BLaER1 (cell line): Measurements from ENCODE around the gene ZNF727.
"Not testable (repeated sequence)": the region's sequence is repeated elsewhere in the genome, so short reads cannot be mapped to it uniquely, and the experiment has no call there.

ENCODE experiments used
- H3K27ac ChIP-seq: shearing (Covaris generic); formaldehyde crosslinking; 2 replicates; pipeline ENCODE4 v1.8.1; 2022
- H3K27me3 ChIP-seq: shearing (Covaris generic); formaldehyde crosslinking; 2 replicates; pipeline ENCODE4 v1.8.1; 2022
- H3K36me3 ChIP-seq: shearing (Covaris generic); formaldehyde crosslinking; 2 replicates; pipeline ENCODE4 v1.8.1; 2022
- H3K4me1 ChIP-seq: shearing (Covaris generic); formaldehyde crosslinking; 2 replicates; pipeline ENCODE4 v1.8.1; 2022
- H3K4me2 ChIP-seq: shearing (Covaris generic); formaldehyde crosslinking; 2 replicates; pipeline ENCODE4 v1.8.1; 2022
- H3K4me3 ChIP-seq: shearing (Covaris generic); formaldehyde crosslinking; 2 replicates; pipeline ENCODE4 v1.8.1; 2022
- H3K9ac ChIP-seq: shearing (Covaris generic); formaldehyde crosslinking; 2 replicates; pipeline ENCODE4 v1.8.1; 2022
- H3K9me3 ChIP-seq: shearing (Covaris generic); formaldehyde crosslinking; 2 replicates; pipeline ENCODE4 v1.8.1; 2022
- H4K20me1 ChIP-seq: shearing (Covaris generic); formaldehyde crosslinking; 2 replicates; pipeline ENCODE4 v1.8.1; 2022
- Cebpa-rat ChIP-seq: shearing (Covaris generic); IDR thresholded peaks from 2 replicates; pipeline ENCODE4 v1.8.1; 2022

ZNF727 gene

DNA sequence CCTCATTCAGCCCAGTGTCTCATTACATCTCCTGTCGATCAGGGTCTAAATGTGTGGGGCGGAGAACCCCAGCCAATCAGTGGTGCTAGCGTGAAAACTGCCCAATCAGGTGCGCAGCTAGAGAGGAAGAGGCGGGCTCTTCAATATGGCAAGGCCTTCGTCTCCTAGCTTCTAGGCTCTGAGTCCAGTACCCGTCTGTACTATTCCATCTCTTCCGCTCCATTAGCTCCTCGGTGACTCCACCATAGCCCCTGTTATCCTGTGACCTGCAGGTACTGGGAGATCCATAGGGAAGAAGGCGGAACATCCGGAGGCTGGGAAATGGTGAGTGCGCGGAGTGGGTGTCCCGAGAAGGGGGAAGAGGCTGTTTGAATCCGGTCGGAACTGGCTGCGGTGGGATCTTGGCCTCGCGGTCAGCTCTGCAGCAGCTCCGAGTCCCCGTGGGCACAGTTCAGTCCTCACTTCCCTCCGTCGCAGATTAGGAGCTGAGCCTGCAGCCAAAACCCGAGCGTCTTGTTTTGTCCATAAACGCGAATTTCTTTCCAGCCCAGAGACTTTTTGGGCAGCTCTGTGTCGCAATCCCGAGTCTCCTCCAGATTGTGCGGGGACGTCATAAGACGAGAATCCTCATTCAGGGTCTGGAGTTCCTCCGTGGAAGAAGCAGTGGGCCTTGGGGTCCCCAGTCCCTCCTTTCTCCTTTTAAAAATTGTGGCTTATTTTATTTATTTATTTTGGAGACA lies at the start of gene ZNF727:
Gene ZNF727 (plus strand): TSS at position 134 of the 740 bp plus-strand sequence. CDS start 188 bp downstream, at position 322.
- Histone ChIP-seq H3K9ac (no peak within 1 kb of the TSS), H4K20me1 (no peaks in the 10 kb centered on the region), H3K4me2 (no peak within 1 kb of the TSS), H3K4me1 (no peaks in the 10 kb centered on the region), H3K27me3 (no peaks in the 10 kb centered on the region), H3K9me3 (peaks cover 59% of the 10 kb centered on the region), H3K36me3 (no peaks in the 10 kb centered on the region), H3K27ac (no peak within 1 kb of the TSS), H3K4me3 (no peak within 1 kb of the TSS)
- no peak for TF ChIP-seq Cebpa-rat

DNA sequence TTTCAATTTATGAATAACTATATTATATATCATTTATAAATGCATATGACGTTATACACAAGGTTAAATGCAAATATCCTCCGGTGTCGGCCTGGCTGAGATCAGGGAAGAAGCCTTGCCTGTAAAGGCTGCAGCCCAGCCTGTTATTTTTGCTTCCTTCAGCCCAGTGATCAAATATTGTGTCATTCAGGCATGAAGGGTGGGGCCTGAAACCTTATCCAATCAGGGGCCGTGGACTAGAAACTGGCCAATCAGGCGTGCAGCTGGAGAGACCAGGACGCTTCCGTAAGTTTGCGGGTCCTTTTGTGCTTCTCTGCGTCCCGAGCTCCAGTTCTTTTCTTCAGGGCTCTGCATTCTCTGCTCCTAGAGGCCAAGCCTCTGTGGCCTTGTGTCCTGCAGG lies 46.7 kb upstream of the ZNF727 start, which contains the start of gene ZNF722:
Gene ZNF722 (plus strand): TSS at position 301 of the 400 bp plus-strand sequence. CDS start 113 bp downstream, outside the sequence.
- Histone ChIP-seq H3K4me2 (no peak within 1 kb of the TSS), H3K27me3 (no peaks in the 10 kb centered on the region), H3K36me3 (no peaks in the 10 kb centered on the region), H3K9ac (no peak within 1 kb of the TSS), H4K20me1 (no peaks in the 10 kb centered on the region), H3K9me3 (peaks cover 50% of the 10 kb centered on the region), H3K4me3 (no peak within 1 kb of the TSS), H3K27ac (no peak within 1 kb of the TSS), H3K4me1 (no peaks in the 10 kb centered on the region)
- no peak for TF ChIP-seq Cebpa-rat

- H3K9me3 ChIP-seq: peaks cover 64% of the 10 kb centered on the region
- not testable (repeated sequence) for H3K27ac ChIP-seq, H4K20me1 ChIP-seq, H3K9ac ChIP-seq, H3K27me3 ChIP-seq, H3K36me3 ChIP-seq, H3K4me2 ChIP-seq, H3K4me1 ChIP-seq
- 0 out of 2 replicates have a peak overlapping the region, but pooled peaks have one; percentile 22 for H3K4me3 ChIP-seq
These were observed 29.7 kb upstream of the ZNF727 start for GRCh38 chr7:64015496-64015895.

DNA sequence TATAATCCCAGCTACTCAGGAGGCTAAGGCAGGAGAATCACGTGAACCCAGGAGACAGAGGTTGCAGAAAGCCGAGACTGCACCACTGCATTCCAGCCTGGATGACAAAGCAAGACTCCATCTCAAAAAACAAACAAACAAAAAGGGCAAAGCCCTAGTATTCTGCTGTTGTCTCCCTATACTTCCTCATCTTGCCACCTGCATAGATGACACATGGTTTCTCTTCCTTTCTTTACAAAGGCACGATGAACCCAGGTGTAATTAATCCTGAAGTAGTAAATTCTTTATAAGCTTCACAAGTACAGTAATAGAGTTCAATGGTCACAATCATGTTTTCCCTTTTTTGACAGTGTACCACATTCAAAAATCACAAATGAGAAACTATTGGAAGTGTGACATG lies 9.8 kb upstream of the ZNF727 start:
- H3K4me1 ChIP-seq: no peaks in the 10 kb centered on the region
- no peaks in the 10 kb centered on the region for H4K20me1 ChIP-seq
- no peak overlapping the region for H3K4me2 ChIP-seq
- no peak for TF ChIP-seq Cebpa-rat
- H3K4me3 ChIP-seq: no peak overlapping the region
- H3K36me3 ChIP-seq: no peaks in the 10 kb centered on the region
- no peak overlapping the region for H3K9ac ChIP-seq
- H3K27me3 ChIP-seq: no peaks in the 10 kb centered on the region
- H3K27ac ChIP-seq: no peak overlapping the region
- peaks cover 86% of the 10 kb centered on the region for H3K9me3 ChIP-seq

DNA sequence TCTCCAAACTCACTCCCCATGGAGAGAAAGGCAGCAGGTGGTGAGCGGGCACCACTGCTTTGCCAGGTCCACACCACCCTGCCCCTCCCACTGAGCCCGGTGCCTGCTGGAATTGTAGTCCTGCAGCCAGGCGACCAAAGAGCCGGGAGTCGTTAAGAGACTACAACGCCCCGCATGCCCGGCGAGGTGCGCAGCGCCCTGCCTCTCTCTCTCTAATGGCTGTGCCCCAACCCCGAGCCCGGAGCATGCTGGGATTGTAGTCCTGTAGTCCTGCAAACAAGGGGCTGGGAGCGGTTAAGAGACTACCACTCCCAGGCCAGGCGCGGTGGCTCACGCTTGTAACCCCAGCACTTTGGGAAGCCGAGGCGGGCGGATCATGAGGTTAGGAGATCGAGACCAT lies 8.1 kb upstream of the ZNF727 start:
- Histone ChIP-seq H4K20me1 (no peaks in the 10 kb centered on the region), H3K9me3 (peaks cover 86% of the 10 kb centered on the region), H3K4me1 (no peaks in the 10 kb centered on the region), H3K36me3 (no peaks in the 10 kb centered on the region), H3K4me2 (no peak overlapping the region), H3K27ac (no peak overlapping the region), H3K27me3 (no peaks in the 10 kb centered on the region), H3K4me3 (no peak overlapping the region), H3K9ac (no peak overlapping the region)
- TF ChIP-seq Cebpa-rat: no peak

DNA sequence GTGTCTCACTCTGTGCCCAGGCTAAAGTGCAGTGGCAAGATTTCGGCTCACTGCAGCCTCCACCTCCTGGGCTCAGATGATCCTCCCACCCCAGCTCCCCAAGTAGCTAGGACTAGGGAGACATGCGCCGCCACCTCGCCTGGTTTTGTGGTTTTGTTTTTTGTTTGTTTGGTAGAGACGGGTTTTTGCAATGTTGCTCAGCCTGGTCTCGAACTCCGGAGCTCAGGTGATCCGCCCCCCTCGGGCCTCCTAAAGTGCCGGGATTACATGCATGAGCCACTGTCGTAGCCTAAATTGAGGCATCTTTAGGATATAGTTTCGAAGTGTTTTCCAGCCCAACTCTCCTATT lies 781 bp downstream of the ZNF727 start:
- Histone ChIP-seq H3K4me3 (no peak overlapping the region), H3K36me3 (no peaks in the 10 kb centered on the region), H3K27me3 (no peaks in the 10 kb centered on the region), H3K9me3 (peaks cover 55% of the 10 kb centered on the region), H3K27ac (no peak overlapping the region), H4K20me1 (no peaks in the 10 kb centered on the region), H3K4me2 (no peak overlapping the region), H3K4me1 (no peaks in the 10 kb centered on the region), H3K9ac (no peak overlapping the region)
- no peak for TF ChIP-seq Cebpa-rat

GRCh38 chr7:64077837-64078698 lies 32.8 kb downstream of the ZNF727 start:
- H4K20me1 ChIP-seq, H3K4me3 ChIP-seq, H3K27me3 ChIP-seq, H3K9ac ChIP-seq, H3K36me3 ChIP-seq, H3K27ac ChIP-seq, H3K4me2 ChIP-seq, H3K4me1 ChIP-seq: not testable (repeated sequence)
- H3K9me3 ChIP-seq: peaks cover 90% of the 10 kb centered on the region

- Histone ChIP-seq H3K27ac (no peak overlapping the region), H3K36me3 (no peaks in the 10 kb centered on the region), H3K4me2 (no peak overlapping the region), H3K4me1 (no peaks in the 10 kb centered on the region), H4K20me1 (no peaks in the 10 kb centered on the region), H3K9me3 (peaks cover 93% of the 10 kb centered on the region), H3K4me3 (no peak overlapping the region), H3K9ac (no peak overlapping the region), H3K27me3 (no peaks in the 10 kb centered on the region)
- TF ChIP-seq Cebpa-rat: no peak
These were observed 33.4 kb downstream of the ZNF727 start for GRCh38 chr7:64078699-64078994.

- H3K4me3 ChIP-seq: no peak overlapping the region
- peaks cover 85% of the 10 kb centered on the region for H3K9me3 ChIP-seq
- H3K27me3 ChIP-seq: no peaks in the 10 kb centered on the region
- H3K9ac ChIP-seq: no peak overlapping the region
- no peak for TF ChIP-seq Cebpa-rat
- H3K4me2 ChIP-seq: no peak overlapping the region
- no peak overlapping the region for H3K27ac ChIP-seq
- H3K36me3 ChIP-seq: no peaks in the 10 kb centered on the region
- no peaks in the 10 kb centered on the region for H3K4me1 ChIP-seq
- H4K20me1 ChIP-seq: no peaks in the 10 kb centered on the region
These were observed 42.3 kb downstream of the ZNF727 start for GRCh38 chr7:64087501-64087900.

- not testable (repeated sequence) for H3K9ac ChIP-seq, H3K4me1 ChIP-seq, H3K4me3 ChIP-seq, H3K27ac ChIP-seq, H4K20me1 ChIP-seq, H3K36me3 ChIP-seq, H3K27me3 ChIP-seq, H3K4me2 ChIP-seq
- H3K9me3 ChIP-seq: peaks cover 85% of the 10 kb centered on the region
These were observed 43.6 kb downstream of the ZNF727 start for GRCh38 chr7:64088863-64089262.
